Measurements from ENCODE around the gene TINAGL1.

GRCh38 chr1:31621498-31621820 is 45.1 kb downstream of the TINAGL1 start:
- TF ChIP-seq CTCF (conservative IDR thresholded peaks at IDR 0.05) (no peak), ZFX (IDR thresholded peaks at IDR 0.05) (no peak)

Measured in C4-2B (cell line).